Heart right ventricle (tissue), 16 donors: Measurements from ENCODE around the gene GRM8. TPM values are rescaled to one million over a fixed set of nuclear protein-coding genes. Genes with fewer than 3 reads are reported as not detected.

Experiments used
- ATAC-seq, 8 donors: fragments of 200-7000 bp; cut with Tn5 transposase; one replicate each; pipeline ENCODE4 v1.9.1; 2020; ENCODE audit warnings: mild to moderate bottlenecking in 8 of 8, moderate library complexity in 8 of 8, moderate number of reproducible peaks in 1 of 8
- DNase-seq, 2 donors: peaks; one replicate each; pipeline ENCODE4 v3.0.0-alpha.2; 2020
- H3K27ac ChIP-seq, 10 donors: fragments of 200-600 bp; sonication (generic) in 2 of 10; one replicate each; pipeline versions ENCODE4 v1.5.0 to v1.8.0; 2020 to 2022; ENCODE audit warnings: mild to moderate bottlenecking in 3 of 10
- H3K27me3 ChIP-seq, 7 donors: fragments of 200-600 bp; one replicate each; pipeline ENCODE4 v1.8.0; 2021 to 2022; ENCODE audit warnings: mild to moderate bottlenecking in 2 of 7
- H3K36me3 ChIP-seq, 9 donors: fragments of 200-600 bp; sonication (generic) in 1 of 9; one replicate each; pipeline versions ENCODE4 v1.5.0 to v1.8.0; 2020 to 2022; ENCODE audit warnings: mild to moderate bottlenecking in 2 of 9
- H3K4me1 ChIP-seq, 9 donors: fragments of 200-600 bp; sonication (generic) in 1 of 9; one replicate each; pipeline versions ENCODE4 v1.5.0 to v1.8.0; 2020 to 2022; ENCODE audit warnings: mild to moderate bottlenecking in 4 of 9
- H3K4me3 ChIP-seq, 10 donors: fragments of 200-600 bp; sonication (generic) in 2 of 10; one replicate each; pipeline versions ENCODE4 v1.5.0 to v1.8.0; 2020 to 2022; ENCODE audit warnings: mild to moderate bottlenecking in 7 of 10, moderate library complexity in 2 of 10
- H3K9me3 ChIP-seq, 11 donors: fragments of 200-600 bp in 10 of 11; sonication (generic) in 2 of 11; one replicate each; pipeline versions ENCODE4 v1.5.0 to v1.8.0; 2013 to 2022; ENCODE audit warnings: mild to moderate bottlenecking in 2 of 11, control low read depth in 1 of 11, moderate library complexity in 1 of 11
- CTCF ChIP-seq, 9 donors: fragments of 200-600 bp; sonication (generic) in 2 of 9; IDR thresholded peaks; one replicate each; pipeline versions ENCODE4 v1.5.0 to v1.8.0; 2021 to 2022; ENCODE audit warnings: antibody characterized with exemption in 9 of 9, mild to moderate bottlenecking in 5 of 9, moderate library complexity in 1 of 9
- WGBS, 2 donors: extraction: QIAGEN DNeasy Blood & Tissue Kit; methylation state at CpG; one replicate each; pipeline ENCODE4 v1.1.7; 2013; ENCODE audit warnings: inconsistent platforms in 1 of 2; 5-methylcytosine and 5-hydroxymethylcytosine counted together
- intact Hi-C, 10 donors: fragments of 100-400 bp; cut with DNase I; formaldehyde crosslinking; loops; one replicate each; pipeline versions ENCODE4 v1.11.1 to v1.14.2; 2022
- polyA plus RNA-seq, 2 donors: library from polyadenylated mRNA; stranded (reverse); fragments of 200-250 nt; gene quantifications; one replicate each; pipeline ENCODE4 v1.2.3, GENCODE V29; 2013
- total RNA-seq, 10 donors: library from RNA; stranded (reverse); fragmentation: NEBNext Ultra II Directional in 3 of 10; extraction: Animal tissue kit (Norgen Biotek cat#: 25700) in 3 of 10; gene quantifications; one replicate each; pipeline versions ENCODE4 v1.2.1 to v1.2.4, GENCODE V29; 2021 to 2023
- donor health status: Arrhythmogenic right ventricular cardiomyopathy.
- donor health status: ischemic (EF 13 %, LVEDD 7.1; RV severe dilation, severe dysfunction).
- donor health status: healthy with polysubstance abuse.
- donor health status: DM: no; HTN: yes; CAD: no.
- donor health status: DM: no; HTN: no; CAD: no.
- donor health status: ischemic (EF 25% LVEDD 6.9; RV normal size, moderate dysfunction).
- donor health status: ischemic (EF 25% LVEDD 5.7; RV mildly dilated, moderate dysfunction).
- donor health status: healthy.
- donor health status: DM: yes; HTN: yes; CAD: no.
- donor health status: Ischemic cardiomyopathy.
- donor health status: ischemic (EF 35%, LVEDD 5.7; RV mildly dilated, moderate dysfunction).
- donor health status: nonischemic (EF 11% LVEDD 7.7; RV severe dilation, severe dysfunction).
- donor health status: DM: yes; HTN: yes; CAD: no.
- donor health status: PGD.
- donor health status: ischemic (EF 29% LVEDD 5.4; RV normal size, mild dysfunction).
- donor health status: nonischemic (EF 23%, LVEDD 6.1; RV moderate dilation, normal function).

The GRM8 gene
- total and polyA plus RNA-seq, 12 donors, result 0.13 to 0.68 (median 0.34) TPM; not detected in 5

- Histone ChIP-seq H3K4me3 (no peak overlapping the region), H3K27ac (no peak overlapping the region), H3K36me3 (no peaks in the 10 kb centered on the region), H3K4me1 (no peaks in the 10 kb centered on the region), H3K27me3 (peaks cover 0 to 17% (median 0%) of the 10 kb centered on the region in 7 donors), H3K9me3 (no peaks in the 10 kb centered on the region)
- 47 to 53% methylated on average over 5 of the region's 5 CpGs for WGBS, 2 donors
- intact Hi-C loops, result no loop called here
- DNase-seq, result no peak
- no peak for ATAC-seq
- TF ChIP-seq CTCF (IDR thresholded peaks at IDR 0.05), result no peak
Observed at GRCh38 chr7:127207806-127208205, 44.9 kb downstream of the GRM8 start.

- intact Hi-C loops, result no loop called here
- H3K9me3 ChIP-seq, result no peaks in the 10 kb centered on the region
- no peaks in the 10 kb centered on the region for H3K4me1 ChIP-seq
- H3K27me3 ChIP-seq, result peaks cover 0 to 21% (median 0%) of the 10 kb centered on the region in 7 donors
- no peak overlapping the region for H3K27ac ChIP-seq
- 50 to 52% methylated on average over 4 of the region's 4 CpGs for WGBS, 2 donors
- ATAC-seq (no peak), DNase-seq (no peak)
- TF ChIP-seq CTCF (IDR thresholded peaks at IDR 0.05), result no peak
- H3K4me3 ChIP-seq, result no peak overlapping the region
- no peaks in the 10 kb centered on the region for H3K36me3 ChIP-seq
Observed at GRCh38 chr7:127207230-127207629, 45.5 kb downstream of the GRM8 start.

GRCh38 chr7:127194571-127194970, 58.2 kb downstream of the GRM8 start:
- H3K36me3 ChIP-seq, result no peaks in the 10 kb centered on the region
- no peak overlapping the region for H3K27ac ChIP-seq
- peaks cover 0 to 2% (median 0%) of the 10 kb centered on the region in 9 donors for H3K4me1 ChIP-seq
- 54 to 58% methylated on average over 2 of the region's 2 CpGs for WGBS, 2 donors
- no peak for ATAC-seq
- no peak overlapping the region for H3K4me3 ChIP-seq
- H3K27me3 ChIP-seq, result no peaks in the 10 kb centered on the region
- DNase-seq, result no peak
- no peaks in the 10 kb centered on the region for H3K9me3 ChIP-seq
- no peak for TF ChIP-seq CTCF (IDR thresholded peaks at IDR 0.05)
- intact Hi-C loops, result no loop called here

- Histone ChIP-seq H3K27me3 (no peaks in the 10 kb centered on the region), H3K4me3 (no peak overlapping the region), H3K4me1 (peaks cover 0 to 9% (median 0%) of the 10 kb centered on the region in 9 donors), H3K27ac (no peak overlapping the region), H3K9me3 (no peaks in the 10 kb centered on the region), H3K36me3 (no peaks in the 10 kb centered on the region)
- intact Hi-C loops, result no loop called here
- ATAC-seq, result peak; percentile 34 to 97 (median 81)
- DNase-seq, result peak; percentile 12 to 18
- WGBS, 2 donors, result 29 to 31% methylated on average over 3 of the region's 3 CpGs
- no peak for TF ChIP-seq CTCF (IDR thresholded peaks at IDR 0.05)
Observed at GRCh38 chr7:127189886-127190285, 62.9 kb downstream of the GRM8 start.
